ENCODE results near the gene SOBP. TPM values are rescaled to one million over a fixed set of nuclear protein-coding genes. Genes with fewer than 3 reads are reported as not detected.

SOBP gene
- total RNA-seq, 4 donors from 2014 or later: 0.27 to 2.7 (median 1.5) TPM

DNA sequence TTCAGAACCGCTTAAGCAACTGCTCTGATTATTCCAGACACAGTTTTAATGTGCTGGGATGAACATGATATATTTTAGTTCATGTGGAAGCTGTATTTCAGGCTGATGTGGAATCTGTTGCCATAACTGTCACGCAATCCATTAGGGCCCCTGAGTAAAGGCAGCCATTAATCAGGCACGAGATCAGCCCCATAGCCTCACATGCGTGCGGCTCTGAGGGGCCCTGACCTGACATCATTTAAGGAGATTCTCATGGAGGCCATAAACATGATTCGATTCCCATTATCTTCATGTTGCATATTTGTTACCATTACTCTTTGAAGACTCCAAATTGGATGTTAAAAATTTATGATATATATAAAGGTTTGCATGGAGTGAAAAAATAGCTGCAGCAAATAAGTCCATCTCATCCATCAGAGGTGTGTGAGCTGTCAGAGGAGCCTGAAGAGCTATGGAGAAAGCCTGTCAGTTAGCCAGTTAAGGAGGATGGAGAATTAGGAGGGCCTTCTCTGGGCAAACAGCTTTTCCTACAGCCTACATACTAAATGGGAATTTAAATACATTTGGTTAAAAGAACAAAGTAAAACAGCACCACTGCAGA, 89.6 kb downstream of the SOBP start:
- intact Hi-C loops (cut with DNase I; ENCODE audit: low total_unique reads): no loop called here
- no peak overlapping the region for H3K4me3 ChIP-seq (ENCODE audit: low read depth, poor library complexity, severe bottlenecking)
- TF ChIP-seq, protein P1, sequence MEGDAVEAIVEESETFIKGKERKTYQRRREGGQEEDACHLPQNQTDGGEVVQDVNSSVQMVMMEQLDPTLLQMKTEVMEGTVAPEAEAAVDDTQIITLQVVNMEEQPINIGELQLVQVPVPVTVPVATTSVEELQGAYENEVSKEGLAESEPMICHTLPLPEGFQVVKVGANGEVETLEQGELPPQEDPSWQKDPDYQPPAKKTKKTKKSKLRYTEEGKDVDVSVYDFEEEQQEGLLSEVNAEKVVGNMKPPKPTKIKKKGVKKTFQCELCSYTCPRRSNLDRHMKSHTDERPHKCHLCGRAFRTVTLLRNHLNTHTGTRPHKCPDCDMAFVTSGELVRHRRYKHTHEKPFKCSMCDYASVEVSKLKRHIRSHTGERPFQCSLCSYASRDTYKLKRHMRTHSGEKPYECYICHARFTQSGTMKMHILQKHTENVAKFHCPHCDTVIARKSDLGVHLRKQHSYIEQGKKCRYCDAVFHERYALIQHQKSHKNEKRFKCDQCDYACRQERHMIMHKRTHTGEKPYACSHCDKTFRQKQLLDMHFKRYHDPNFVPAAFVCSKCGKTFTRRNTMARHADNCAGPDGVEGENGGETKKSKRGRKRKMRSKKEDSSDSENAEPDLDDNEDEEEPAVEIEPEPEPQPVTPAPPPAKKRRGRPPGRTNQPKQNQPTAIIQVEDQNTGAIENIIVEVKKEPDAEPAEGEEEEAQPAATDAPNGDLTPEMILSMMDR (IDR thresholded peaks at IDR 0.05): no peak
- TF ChIP-seq POLR2A (IDR thresholded peaks at IDR 0.05): no peak
- 82% methylated on average over 6 of the region's 6 CpGs for WGBS, 2 donors
- DNase-seq (ENCODE audit: low spot score in 2 of 2): no peak

DNA sequence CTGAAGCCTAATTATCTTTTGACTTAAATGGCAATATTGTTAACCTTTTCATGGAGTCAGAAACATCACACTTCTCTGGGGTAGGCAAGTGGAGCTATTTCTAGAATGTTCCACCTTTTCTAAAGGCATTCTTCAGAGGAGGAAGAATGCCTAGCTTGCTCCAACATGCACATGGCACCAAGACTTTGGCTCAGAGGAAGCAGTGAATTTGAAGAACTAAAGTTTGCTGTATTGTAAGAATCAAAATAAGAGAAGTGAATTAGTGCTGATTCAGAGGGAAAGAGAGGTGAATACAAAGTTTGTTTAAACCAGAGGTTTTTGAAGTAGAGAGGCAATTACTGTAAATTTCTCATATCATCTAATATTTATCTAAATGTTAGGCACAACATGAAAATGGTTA, 92.2 kb downstream of the SOBP start:
- TF ChIP-seq, protein P1 (IDR thresholded peaks at IDR 0.05): no peak
- no peak for TF ChIP-seq POLR2A (IDR thresholded peaks at IDR 0.05)
- intact Hi-C loops (cut with DNase I; ENCODE audit: low total_unique reads): no loop called here
- H3K4me3 ChIP-seq (ENCODE audit: low read depth, poor library complexity, severe bottlenecking): no peak overlapping the region
- no peak for DNase-seq (ENCODE audit: low spot score in 2 of 2)

DNA sequence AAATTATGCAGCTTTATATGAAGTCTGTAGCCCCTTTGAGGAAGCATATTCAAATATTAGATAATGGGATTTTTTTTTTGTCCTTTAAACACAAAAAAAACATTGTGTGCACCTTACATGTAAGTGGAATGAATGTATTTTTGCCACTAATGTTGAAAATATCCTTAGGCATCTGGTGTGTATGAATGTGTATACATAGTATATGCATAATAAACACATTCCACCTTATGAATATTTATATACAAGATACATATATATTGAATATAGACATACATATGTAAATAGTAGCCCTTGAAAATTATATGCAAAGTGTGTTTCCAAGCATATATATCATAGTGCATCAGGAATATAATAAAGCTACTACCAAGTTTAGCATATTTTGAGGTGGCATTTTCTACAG, 94.8 kb downstream of the SOBP start:
- no peak for DNase-seq (ENCODE audit: low spot score in 2 of 2)
- H3K4me3 ChIP-seq (ENCODE audit: low read depth, poor library complexity, severe bottlenecking): no peak overlapping the region
- TF ChIP-seq, protein P1 (IDR thresholded peaks at IDR 0.05): no peak
- TF ChIP-seq POLR2A (IDR thresholded peaks at IDR 0.05): no peak
- intact Hi-C loops (cut with DNase I; ENCODE audit: low total_unique reads): no loop called here

DNA sequence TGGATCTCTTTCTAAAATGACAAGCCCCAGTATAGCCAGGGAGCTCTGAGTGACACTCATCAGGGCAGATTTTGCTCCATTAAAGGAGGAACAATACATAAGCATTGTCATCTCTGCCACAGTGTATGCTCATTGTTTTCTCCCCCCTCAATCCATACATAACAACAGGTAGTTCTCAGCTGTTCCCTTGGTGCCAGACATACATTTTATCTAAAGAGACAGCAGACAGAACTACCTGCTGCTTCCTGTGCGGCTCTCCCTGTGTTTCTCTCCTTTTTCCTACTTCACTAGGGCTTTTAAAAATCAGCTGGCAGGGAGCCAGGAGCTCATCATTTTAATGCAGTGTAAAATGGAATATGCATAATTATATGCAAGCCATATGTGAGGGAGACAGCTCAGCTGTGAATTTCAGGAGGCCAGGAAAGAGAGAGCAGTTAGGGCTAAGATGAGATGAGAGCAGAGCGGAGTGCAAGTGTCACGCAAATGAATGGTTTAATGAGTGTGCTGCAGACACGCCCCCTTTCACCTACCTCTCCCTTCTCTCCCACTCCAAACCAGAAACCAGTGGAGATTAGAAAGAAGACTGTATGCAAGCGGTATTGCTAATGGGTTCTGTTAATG, 96.0 kb downstream of the SOBP start:
- WGBS, 2 donors: 82 to 83% methylated on average over 5 of the region's 5 CpGs
- TF ChIP-seq, protein P1 (IDR thresholded peaks at IDR 0.05): no peak
- no peak for TF ChIP-seq POLR2A (IDR thresholded peaks at IDR 0.05)
- no peak for DNase-seq (ENCODE audit: low spot score in 2 of 2)
- no peak overlapping the region for H3K4me3 ChIP-seq (ENCODE audit: low read depth, poor library complexity, severe bottlenecking)
- intact Hi-C loops (cut with DNase I; ENCODE audit: low total_unique reads): no loop called here

DNA sequence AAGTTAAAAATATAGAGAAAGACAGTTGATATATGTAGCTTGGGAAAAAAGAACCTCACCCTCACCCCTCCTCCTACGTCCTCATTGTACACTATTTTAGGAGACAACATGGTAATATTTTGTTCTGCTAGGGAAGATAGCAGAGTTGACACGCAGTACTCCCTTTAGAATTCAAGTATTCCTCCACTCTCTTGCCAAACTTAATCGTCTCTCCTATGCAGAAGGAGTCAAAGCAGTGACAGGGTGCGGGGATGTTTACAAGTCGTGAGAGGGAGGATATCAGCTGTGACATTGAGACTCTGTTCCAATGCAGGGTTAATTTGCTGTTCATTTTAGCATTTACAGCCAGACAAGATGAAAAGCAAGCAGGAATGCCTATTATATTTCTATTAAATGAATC, 97.5 kb downstream of the SOBP start:
- no peak for DNase-seq (ENCODE audit: low spot score in 2 of 2)
- TF ChIP-seq, protein P1 (IDR thresholded peaks at IDR 0.05): no peak
- TF ChIP-seq POLR2A (IDR thresholded peaks at IDR 0.05): no peak
- intact Hi-C loops (cut with DNase I; ENCODE audit: low total_unique reads): no loop called here
- WGBS, 2 donors: 81 to 84% methylated on average over 5 of the region's 5 CpGs
- H3K4me3 ChIP-seq (ENCODE audit: low read depth, poor library complexity, severe bottlenecking): no peak overlapping the region

DNA sequence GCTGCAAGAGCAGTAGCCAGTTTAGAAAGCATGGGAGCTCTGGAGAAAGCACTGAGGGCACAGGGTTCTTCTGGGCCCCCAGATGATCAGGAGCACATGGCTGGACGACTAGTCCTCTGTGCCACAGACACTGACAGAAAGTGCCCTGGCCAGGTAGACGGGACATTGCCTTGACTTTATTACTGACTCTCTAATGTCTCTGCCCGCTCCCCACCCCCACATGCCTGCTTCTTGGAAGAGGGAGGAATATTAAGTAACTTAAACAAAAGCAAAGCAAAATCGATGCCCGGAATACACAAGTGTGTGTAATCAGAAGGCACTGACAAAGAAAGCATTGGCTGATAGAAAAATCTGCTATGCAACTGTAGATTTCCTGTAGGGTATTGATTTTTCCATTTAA, 99.3 kb downstream of the SOBP start:
- DNase-seq (ENCODE audit: low spot score in 2 of 2): no peak
- WGBS, 2 donors: 88 to 94% methylated on average over 5 of the region's 5 CpGs
- TF ChIP-seq, protein P1 (IDR thresholded peaks at IDR 0.05): no peak
- TF ChIP-seq POLR2A (IDR thresholded peaks at IDR 0.05): no peak
- intact Hi-C loops (cut with DNase I; ENCODE audit: low total_unique reads): no loop called here
- no peak overlapping the region for H3K4me3 ChIP-seq (ENCODE audit: low read depth, poor library complexity, severe bottlenecking)
